ENCODE results near the gene CCDC178.
A peak's percentile ranks its signal among the peaks of the same experiment; 100 is the strongest.

Gene CCDC178

GRCh38 chr18:33269223-33269622 lies 171.3 kb downstream of the CCDC178 start:
- no peaks in the 10 kb centered on the region for H3K36me3 ChIP-seq (ENCODE audit: insufficient read depth, low read length)
- no peaks in the 10 kb centered on the region for H3K27me3 ChIP-seq (ENCODE audit: insufficient read depth, low read length)
- H3K4me3 ChIP-seq (ENCODE audit: low read length), result no peak overlapping the region
- H3K9me3 ChIP-seq (ENCODE audit: low read length), result no peaks in the 10 kb centered on the region
- H3K4me1 ChIP-seq (ENCODE audit: insufficient read depth, low read length), result peaks cover 5% of the 10 kb centered on the region
- H2AFZ ChIP-seq (ENCODE audit: low read depth, low read length), result peak overlapping the region; percentile 72

GRCh38 chr18:33264566-33264965 lies 176.0 kb downstream of the CCDC178 start:
- H3K27me3 ChIP-seq (ENCODE audit: insufficient read depth, low read length), result no peaks in the 10 kb centered on the region
- no peaks in the 10 kb centered on the region for H3K36me3 ChIP-seq (ENCODE audit: insufficient read depth, low read length)
- no peak overlapping the region for H3K4me3 ChIP-seq (ENCODE audit: low read length)
- no peaks in the 10 kb centered on the region for H3K9me3 ChIP-seq (ENCODE audit: low read length)
- peak overlapping the region; percentile 8 for H2AFZ ChIP-seq (ENCODE audit: low read depth, low read length)
- peaks cover 5% of the 10 kb centered on the region for H3K4me1 ChIP-seq (ENCODE audit: insufficient read depth, low read length)

GRCh38 chr18:33239298-33239697 lies 201.2 kb downstream of the CCDC178 start:
- Histone ChIP-seq H3K9me3 (ENCODE audit: low read length) (peaks cover 2% of the 10 kb centered on the region), H3K4me3 (ENCODE audit: low read length) (no peak overlapping the region), H3K36me3 (ENCODE audit: insufficient read depth, low read length) (no peaks in the 10 kb centered on the region), H3K4me1 (ENCODE audit: insufficient read depth, low read length) (no peaks in the 10 kb centered on the region), H2AFZ (ENCODE audit: low read depth, low read length) (no peak overlapping the region), H3K27me3 (ENCODE audit: insufficient read depth, low read length) (no peaks in the 10 kb centered on the region)

- peak overlapping the region; percentile 90 for H2AFZ ChIP-seq (ENCODE audit: low read depth, low read length)
- no peak overlapping the region for H3K4me3 ChIP-seq (ENCODE audit: low read length)
- no peaks in the 10 kb centered on the region for H3K36me3 ChIP-seq (ENCODE audit: insufficient read depth, low read length)
- no peaks in the 10 kb centered on the region for H3K9me3 ChIP-seq (ENCODE audit: low read length)
- H3K27me3 ChIP-seq (ENCODE audit: insufficient read depth, low read length), result no peaks in the 10 kb centered on the region
- peaks cover 4% of the 10 kb centered on the region for H3K4me1 ChIP-seq (ENCODE audit: insufficient read depth, low read length)
Measured at GRCh38 chr18:33232318-33232626, 208.2 kb downstream of the CCDC178 start.

- no peaks in the 10 kb centered on the region for H3K9me3 ChIP-seq (ENCODE audit: low read length)
- H3K36me3 ChIP-seq (ENCODE audit: insufficient read depth, low read length), result no peaks in the 10 kb centered on the region
- H3K4me1 ChIP-seq (ENCODE audit: insufficient read depth, low read length), result peaks cover 4% of the 10 kb centered on the region
- no peaks in the 10 kb centered on the region for H3K27me3 ChIP-seq (ENCODE audit: insufficient read depth, low read length)
- H3K4me3 ChIP-seq (ENCODE audit: low read length), result no peak overlapping the region
- peak overlapping the region; percentile 90 for H2AFZ ChIP-seq (ENCODE audit: low read depth, low read length)
Measured at GRCh38 chr18:33231474-33232317, 208.8 kb downstream of the CCDC178 start.

GRCh38 chr18:33212363-33212762 lies 228.2 kb downstream of the CCDC178 start:
- no peaks in the 10 kb centered on the region for H3K36me3 ChIP-seq (ENCODE audit: insufficient read depth, low read length)
- no peaks in the 10 kb centered on the region for H3K9me3 ChIP-seq (ENCODE audit: low read length)
- H3K4me1 ChIP-seq (ENCODE audit: insufficient read depth, low read length), result no peaks in the 10 kb centered on the region

GRCh38 chr18:33210575-33211189 lies 229.8 kb downstream of the CCDC178 start:
- Histone ChIP-seq H2AFZ (ENCODE audit: low read depth, low read length) (no peak overlapping the region), H3K27me3 (ENCODE audit: insufficient read depth, low read length) (no peaks in the 10 kb centered on the region), H3K4me1 (ENCODE audit: insufficient read depth, low read length) (no peaks in the 10 kb centered on the region), H3K9me3 (ENCODE audit: low read length) (no peaks in the 10 kb centered on the region), H3K36me3 (ENCODE audit: insufficient read depth, low read length) (no peaks in the 10 kb centered on the region), H3K4me3 (ENCODE audit: low read length) (no peak overlapping the region)

More at GRCh38 chr18:33212363-33212762, 228.2 kb downstream of the CCDC178 start:
- H2AFZ ChIP-seq (ENCODE audit: low read depth, low read length), result no peak overlapping the region
- no peak overlapping the region for H3K4me3 ChIP-seq (ENCODE audit: low read length)
- no peaks in the 10 kb centered on the region for H3K27me3 ChIP-seq (ENCODE audit: insufficient read depth, low read length)

- Histone ChIP-seq H3K4me3 (ENCODE audit: low read length) (no peak overlapping the region), H2AFZ (ENCODE audit: low read depth, low read length) (no peak overlapping the region), H3K4me1 (ENCODE audit: insufficient read depth, low read length) (no peaks in the 10 kb centered on the region), H3K27me3 (ENCODE audit: insufficient read depth, low read length) (no peaks in the 10 kb centered on the region), H3K36me3 (ENCODE audit: insufficient read depth, low read length) (no peaks in the 10 kb centered on the region), H3K9me3 (ENCODE audit: low read length) (no peaks in the 10 kb centered on the region)
Measured at GRCh38 chr18:33205777-33206176, 234.7 kb downstream of the CCDC178 start.

GRCh38 chr18:33201509-33201926 lies 239.0 kb downstream of the CCDC178 start:
- Histone ChIP-seq H3K9me3 (ENCODE audit: low read length) (no peaks in the 10 kb centered on the region), H3K36me3 (ENCODE audit: insufficient read depth, low read length) (no peaks in the 10 kb centered on the region), H3K27me3 (ENCODE audit: insufficient read depth, low read length) (no peaks in the 10 kb centered on the region), H3K4me1 (ENCODE audit: insufficient read depth, low read length) (no peaks in the 10 kb centered on the region), H2AFZ (ENCODE audit: low read depth, low read length) (peak overlapping the region; percentile 79), H3K4me3 (ENCODE audit: low read length) (peak overlapping the region; percentile 28)

- Histone ChIP-seq H3K36me3 (ENCODE audit: insufficient read depth, low read length) (no peaks in the 10 kb centered on the region), H3K4me3 (ENCODE audit: low read length) (no peak overlapping the region), H2AFZ (ENCODE audit: low read depth, low read length) (no peak overlapping the region), H3K27me3 (ENCODE audit: insufficient read depth, low read length) (no peaks in the 10 kb centered on the region), H3K9me3 (ENCODE audit: low read length) (no peaks in the 10 kb centered on the region), H3K4me1 (ENCODE audit: insufficient read depth, low read length) (no peaks in the 10 kb centered on the region)
Measured at GRCh38 chr18:33195795-33196194, 244.7 kb downstream of the CCDC178 start.

GRCh38 chr18:33194793-33195192 lies 245.7 kb downstream of the CCDC178 start:
- Histone ChIP-seq H3K27me3 (ENCODE audit: insufficient read depth, low read length) (no peaks in the 10 kb centered on the region), H3K4me3 (ENCODE audit: low read length) (no peak overlapping the region), H2AFZ (ENCODE audit: low read depth, low read length) (no peak overlapping the region)

GRCh38 chr18:33184958-33185357 lies 255.6 kb downstream of the CCDC178 start:
- Histone ChIP-seq H3K4me3 (ENCODE audit: low read length) (no peak overlapping the region), H3K27me3 (ENCODE audit: insufficient read depth, low read length) (no peaks in the 10 kb centered on the region), H3K4me1 (ENCODE audit: insufficient read depth, low read length) (no peaks in the 10 kb centered on the region), H2AFZ (ENCODE audit: low read depth, low read length) (no peak overlapping the region), H3K36me3 (ENCODE audit: insufficient read depth, low read length) (no peaks in the 10 kb centered on the region), H3K9me3 (ENCODE audit: low read length) (no peaks in the 10 kb centered on the region)

More at GRCh38 chr18:33194793-33195192, 245.7 kb downstream of the CCDC178 start:
- H3K36me3 ChIP-seq (ENCODE audit: insufficient read depth, low read length), result no peaks in the 10 kb centered on the region
- H3K4me1 ChIP-seq (ENCODE audit: insufficient read depth, low read length), result no peaks in the 10 kb centered on the region
- H3K9me3 ChIP-seq (ENCODE audit: low read length), result no peaks in the 10 kb centered on the region

- Histone ChIP-seq H3K36me3 (ENCODE audit: insufficient read depth, low read length) (no peaks in the 10 kb centered on the region), H2AFZ (ENCODE audit: low read depth, low read length) (no peak overlapping the region), H3K4me3 (ENCODE audit: low read length) (no peak overlapping the region), H3K4me1 (ENCODE audit: insufficient read depth, low read length) (no peaks in the 10 kb centered on the region), H3K9me3 (ENCODE audit: low read length) (no peaks in the 10 kb centered on the region), H3K27me3 (ENCODE audit: insufficient read depth, low read length) (no peaks in the 10 kb centered on the region)
Measured at GRCh38 chr18:33184175-33184574, 256.3 kb downstream of the CCDC178 start.

Measured in neuron (in vitro differentiated cells).